GM18508 (cell line): ENCODE measurements around the gene WNT8B.

Experiments
- ATAC-seq: cut with Tn5 transposase; IDR thresholded peaks from one replicate; pipeline ENCODE4 v1.9.1; 2021; ENCODE audit warnings: moderate number of reproducible peaks; ENCODE audit not compliant: insufficient read depth, unreplicated experiment

Gene WNT8B

DNA sequence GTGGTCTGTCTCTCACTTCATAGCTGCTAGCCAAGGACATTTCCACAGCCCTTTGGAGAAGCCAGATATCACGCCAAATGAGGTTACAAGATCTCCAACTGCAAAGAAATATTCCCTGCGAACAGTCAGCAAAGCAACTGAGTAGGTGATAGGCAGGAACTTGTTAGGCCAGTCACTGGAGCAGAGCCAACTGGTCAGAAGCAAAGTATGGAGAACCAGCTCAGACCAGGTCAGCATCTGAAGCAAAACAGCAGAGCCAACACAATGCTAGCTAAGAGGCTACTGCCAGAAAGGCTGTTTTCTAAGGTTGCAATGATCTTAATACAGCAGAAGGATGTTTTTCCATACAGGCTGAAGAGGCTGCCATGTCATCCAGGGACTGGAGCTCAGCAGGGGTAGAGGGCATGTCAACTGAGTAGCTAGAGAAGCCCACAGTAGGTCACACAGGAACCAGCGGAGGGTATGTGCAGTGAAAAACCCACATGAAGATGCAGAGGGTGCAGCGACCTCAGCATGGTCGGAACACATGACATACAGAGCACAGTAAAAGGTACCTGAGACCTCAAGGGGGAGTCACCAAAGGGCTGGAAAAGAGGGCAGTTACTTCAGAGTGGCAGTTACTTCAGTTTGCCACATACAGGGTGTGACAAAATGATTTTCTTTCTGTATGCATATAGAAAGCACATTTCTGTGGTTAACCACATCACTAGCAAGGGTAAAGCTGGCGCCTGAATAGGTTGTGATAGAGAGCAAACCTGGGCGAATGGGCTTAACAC is 47.9 kb downstream of the WNT8B start:
- no peak for ATAC-seq

- no peak for ATAC-seq
These were observed 52.8 kb downstream of the WNT8B start for GRCh38 chr10:100515612-100516011.

GRCh38 chr10:100516847-100517246 is 54.0 kb downstream of the WNT8B start:
- no peak for ATAC-seq

- ATAC-seq, result no peak
These were observed 56.0 kb downstream of the WNT8B start for GRCh38 chr10:100518761-100519241.

DNA sequence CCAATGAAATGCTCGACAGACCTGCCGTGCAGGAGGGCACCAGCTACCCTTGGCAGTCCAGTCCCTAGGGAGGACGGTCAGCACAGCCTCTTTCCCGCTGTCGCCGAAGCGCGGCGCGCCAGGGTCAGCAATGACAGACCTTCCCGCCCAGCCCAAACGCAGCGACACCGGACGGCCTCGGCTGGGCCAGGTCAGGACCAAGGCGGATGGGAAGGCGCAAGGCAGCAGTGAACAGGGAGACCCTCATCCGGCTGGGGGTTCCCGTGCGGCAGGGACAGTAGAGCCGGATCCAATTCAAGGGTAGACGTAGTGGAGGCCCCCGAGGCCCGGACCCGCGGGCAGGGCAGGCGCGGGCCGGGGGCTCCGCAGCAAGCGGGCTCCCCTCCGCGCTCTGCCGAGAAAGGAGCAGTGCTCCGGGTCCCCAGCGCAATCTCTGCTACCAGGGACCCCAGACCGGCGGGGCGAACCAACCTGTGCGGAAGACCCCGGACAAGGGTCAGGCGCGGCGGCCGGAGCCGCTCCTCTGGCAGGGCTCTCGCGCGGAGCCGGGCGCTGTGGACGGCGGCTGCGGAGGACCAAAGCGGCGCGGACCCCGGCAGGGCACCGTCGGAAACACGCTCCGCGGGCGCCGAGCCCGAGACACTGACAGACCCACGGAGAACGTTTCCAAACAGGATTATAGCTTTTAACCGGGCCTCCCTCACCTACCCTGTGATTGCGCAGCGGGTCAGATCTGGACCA is 56.7 kb downstream of the WNT8B start, which contains the start of gene SEC31B:
SEC31B (minus strand) TSS at position 551 of the 741 bp plus-strand sequence. CDS start 2,909 bp downstream, outside the sequence.
- ATAC-seq, result no peak

GRCh38 chr10:100520811-100521210 is 58.0 kb downstream of the WNT8B start:
- no peak for ATAC-seq

- no peak for ATAC-seq
These were observed 59.4 kb downstream of the WNT8B start for GRCh38 chr10:100522107-100522801.

GRCh38 chr10:100522945-100523344 is 60.1 kb downstream of the WNT8B start:
- ATAC-seq, result no peak

DNA sequence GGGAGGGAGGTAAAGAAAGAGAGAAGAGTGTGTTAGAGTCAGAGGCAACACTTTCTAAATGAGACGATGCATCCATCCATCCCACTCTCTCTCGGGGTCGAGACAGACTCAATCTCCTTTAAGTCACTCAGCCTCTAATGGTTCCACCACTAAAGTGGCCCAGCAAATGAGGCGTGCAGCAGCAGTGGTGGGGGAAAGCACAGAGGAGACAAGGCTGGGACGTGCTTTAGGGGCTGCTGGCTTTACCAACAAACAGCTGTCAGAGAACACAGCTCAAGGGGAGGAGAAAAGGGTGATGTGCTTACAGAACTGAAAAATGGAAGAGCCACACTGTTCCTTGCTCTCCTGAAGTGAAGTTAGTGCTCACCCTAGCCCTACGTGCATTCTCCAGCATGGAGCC is 61.4 kb downstream of the WNT8B start:
- ATAC-seq, result no peak

- no peak for ATAC-seq
These were observed 61.8 kb downstream of the WNT8B start for GRCh38 chr10:100524638-100525037.

DNA sequence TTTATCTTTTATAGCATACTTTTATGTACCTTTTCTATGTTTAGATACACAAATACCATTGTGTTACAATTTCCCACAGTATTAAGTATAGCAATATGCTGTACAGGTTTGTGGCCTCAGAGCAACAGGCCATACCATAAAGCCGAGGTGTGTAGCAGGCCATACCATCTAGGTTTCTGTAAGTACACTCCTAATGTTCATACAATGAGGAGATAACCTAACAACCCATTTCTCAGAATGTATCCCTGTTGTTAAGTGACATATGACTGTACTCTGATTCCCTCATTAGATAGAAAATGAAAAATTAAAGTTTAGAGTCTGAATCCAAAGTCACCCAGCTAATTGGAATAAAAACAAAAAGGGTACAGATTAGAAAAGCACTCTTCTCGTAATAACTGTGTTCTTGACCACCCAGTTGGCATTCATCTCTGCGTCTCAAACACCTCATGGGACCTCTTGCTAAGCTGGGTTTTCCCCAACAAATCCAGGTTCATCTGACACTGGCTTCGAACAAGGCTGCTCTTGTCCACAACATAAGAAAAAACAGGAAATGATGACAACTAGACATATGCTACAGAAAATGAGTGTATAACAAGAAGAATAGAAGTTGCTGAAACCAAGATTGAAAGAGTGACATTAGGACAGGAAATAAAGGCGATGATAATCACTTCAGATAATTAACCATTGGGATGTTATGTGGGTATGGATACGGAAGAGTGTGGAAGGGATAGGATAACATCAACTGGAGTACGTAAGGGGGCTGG is 65.5 kb downstream of the WNT8B start:
- ATAC-seq, result no peak

DNA sequence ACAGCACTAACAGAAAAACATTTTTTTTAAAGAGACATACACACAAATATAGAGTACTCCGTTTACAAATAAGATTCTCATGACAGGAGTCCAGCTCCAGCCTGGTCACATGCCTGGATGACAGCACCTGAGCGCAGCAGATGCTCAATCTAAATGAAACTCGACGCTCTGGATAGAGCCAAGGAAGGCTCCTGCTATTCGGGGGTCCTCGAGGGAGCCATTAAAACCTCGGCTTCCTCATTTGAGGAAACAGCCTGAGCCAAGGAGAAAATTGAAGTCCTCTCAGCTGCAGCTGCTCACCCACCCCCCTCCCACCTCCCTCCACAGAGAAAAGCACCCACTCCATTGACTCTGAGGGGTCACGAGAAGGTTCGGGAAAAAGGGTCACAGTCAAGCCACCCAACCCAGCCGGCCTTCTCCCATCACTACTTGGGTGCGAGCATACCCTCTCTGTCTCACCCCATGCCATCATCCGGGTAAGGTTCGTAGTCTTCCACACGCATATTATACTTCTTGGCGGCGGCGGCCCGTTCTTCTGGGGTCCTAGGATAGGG is 66.2 kb downstream of the WNT8B start:
- ATAC-seq, result no peak

DNA sequence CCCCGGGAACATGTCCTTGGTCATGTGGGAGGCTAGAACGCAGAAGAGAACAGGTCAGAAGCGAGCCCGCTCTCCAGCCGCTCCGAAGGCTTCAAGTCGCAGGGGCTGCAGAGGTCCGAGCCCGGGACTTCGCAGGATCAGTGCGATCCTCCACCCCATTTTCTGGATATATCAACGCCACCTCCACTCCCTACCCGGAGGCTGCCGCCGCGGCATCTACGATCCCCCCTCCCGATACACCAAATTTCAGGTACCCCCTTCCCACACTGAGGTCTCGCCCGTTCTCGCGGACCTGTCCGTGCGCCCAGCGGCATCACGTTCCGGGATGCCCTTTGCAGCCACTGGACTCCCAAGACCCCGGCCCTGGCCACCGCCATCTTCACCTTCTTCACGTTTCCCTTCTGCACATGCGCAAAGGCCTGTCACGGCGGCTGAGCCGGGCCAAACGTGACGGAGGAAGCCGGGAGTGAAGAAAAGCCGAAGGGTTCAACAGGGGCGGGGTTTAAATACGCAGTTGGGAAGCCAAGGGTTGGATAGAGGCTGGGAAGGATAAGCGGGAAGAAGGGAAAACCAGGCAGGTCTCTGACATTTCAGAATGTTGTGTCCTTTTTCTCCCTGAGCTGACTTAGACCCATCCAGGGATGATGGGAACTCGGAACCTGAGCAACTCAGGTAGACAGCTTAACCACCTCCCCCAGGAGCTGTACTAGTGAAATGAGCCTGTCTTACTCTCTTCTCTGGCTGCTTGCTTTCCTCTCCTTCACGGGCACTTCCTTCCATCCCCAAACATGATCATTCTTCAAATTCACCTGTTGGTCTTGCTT is 66.9 kb downstream of the WNT8B start, which contains the start of gene NDUFB8:
NDUFB8 (minus strand) TSS at position 397 of the 824 bp plus-strand sequence; CDS start at position 377, 20 bp downstream.
- no peak for ATAC-seq

DNA sequence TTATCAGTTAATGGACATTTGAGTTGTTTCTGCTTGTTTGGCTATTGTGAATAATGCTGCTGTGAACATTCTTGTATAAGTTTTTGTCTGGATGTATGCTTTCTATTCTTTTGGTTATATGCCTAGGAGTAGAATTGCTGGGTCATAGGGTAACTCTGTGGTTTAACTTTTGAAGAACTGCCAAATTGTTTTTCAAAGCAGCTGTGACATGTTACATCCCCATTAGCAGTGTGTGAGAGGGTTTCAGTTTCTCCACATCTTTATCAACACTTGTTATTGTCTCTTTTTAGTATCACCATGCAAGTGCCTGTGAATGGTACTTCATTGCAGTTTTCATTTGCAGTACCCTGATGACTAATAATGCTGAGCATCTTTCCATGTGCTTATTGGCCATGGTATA is 69.0 kb downstream of the WNT8B start:
- ATAC-seq, result no peak
